OCI-M1 (cell line): ENCODE data around the gene COX7B.

Experiments used
- DNase-seq: peaks from one replicate; lab custom pipeline; 2025; lab: John Stamatoyannopoulos, UW

COX7B gene

GRCh38 chrX:77945910-77946545 is 46.8 kb downstream of the COX7B start:
- DNase-seq = no peak

DNA sequence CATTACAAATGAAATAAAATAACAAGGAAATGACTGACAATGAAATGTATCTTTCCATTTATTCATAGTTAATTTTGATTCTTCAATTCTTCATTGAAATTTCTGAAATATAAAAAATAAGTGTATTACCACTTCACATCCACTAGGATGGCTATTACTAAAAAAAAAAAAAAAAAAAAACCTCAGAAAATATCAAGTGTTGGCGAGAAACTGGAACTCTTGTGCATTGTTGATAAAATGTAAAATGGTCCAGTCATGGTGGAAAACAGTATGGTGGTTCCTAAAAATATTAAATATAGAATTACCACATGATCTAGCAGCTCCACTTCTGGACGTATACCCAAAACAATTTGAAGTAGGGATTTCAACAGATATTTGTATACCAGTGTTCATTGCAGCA is 47.3 kb downstream of the COX7B start:
- DNase-seq = no peak

GRCh38 chrX:77949840-77950239 is 50.6 kb downstream of the COX7B start:
- DNase-seq = no peak

- no peak for DNase-seq
Measured at GRCh38 chrX:77952173-77952572, 52.9 kb downstream of the COX7B start.

- peak; percentile 72 for DNase-seq
Measured at GRCh38 chrX:77953302-77953701, 54.0 kb downstream of the COX7B start.

- DNase-seq = peak; percentile 59
Measured at GRCh38 chrX:77953708-77954107, 54.4 kb downstream of the COX7B start.
